HG03066 (cell line): Measurements from ENCODE around the gene EXOSC6.
"Not testable (repeated sequence)": the region's sequence is repeated elsewhere in the genome, so short reads cannot be mapped to it uniquely, and the experiment has no call there.

Experiments used
- ATAC-seq: cut with Tn5 transposase; IDR thresholded peaks from one replicate; pipeline ENCODE4 v1.9.1; 2021; ENCODE audit warnings: low read depth; ENCODE audit not compliant: unreplicated experiment

Gene EXOSC6

DNA sequence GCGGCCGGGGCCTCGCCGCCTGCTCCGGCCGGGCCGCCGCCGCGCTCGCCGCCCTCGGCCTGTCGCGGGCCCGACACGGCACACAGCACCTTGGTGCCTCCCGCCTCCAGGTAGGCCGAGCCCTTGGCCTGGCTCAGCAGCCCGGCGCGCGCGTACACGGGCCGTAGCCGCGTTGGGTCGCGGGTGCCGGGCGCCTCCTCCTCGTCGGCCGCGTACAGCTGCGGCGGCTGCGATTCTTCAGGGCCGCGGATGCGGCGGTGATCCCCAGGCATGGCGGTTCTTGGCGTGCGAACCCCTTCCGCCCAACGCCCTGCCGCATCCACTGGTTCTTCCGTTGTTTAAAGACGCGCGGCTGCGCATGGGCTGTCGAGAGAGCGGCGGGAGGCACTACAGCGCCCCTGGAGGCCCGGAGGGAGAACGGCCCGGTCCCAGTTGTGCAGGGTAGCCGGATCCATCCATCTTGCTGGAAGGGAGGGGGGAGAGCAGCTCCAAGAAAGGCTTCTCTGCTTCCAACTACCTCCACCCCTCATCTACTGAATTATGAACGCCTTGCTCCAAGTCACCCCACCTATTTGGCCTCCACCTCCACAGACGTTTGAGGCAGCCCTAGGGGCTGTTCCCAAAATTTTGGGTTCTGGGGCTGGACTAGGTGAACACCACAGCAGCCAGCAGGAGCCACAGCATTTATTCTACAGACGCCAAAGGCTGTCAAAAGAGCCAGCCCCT, at the start of gene EXOSC6:
EXOSC6 (minus strand) TSS at position 312 of the 726 bp plus-strand sequence; CDS start at position 272, 40 bp downstream.
- peak; percentile 95 for ATAC-seq

GRCh38 chr16:70301121-70301520, 49.4 kb upstream of the EXOSC6 start:
- ATAC-seq, result no peak

GRCh38 chr16:70298988-70299938, 47.5 kb upstream of the EXOSC6 start, which contains the start of gene DDX19B:
Gene DDX19B (plus strand): TSS chr16:70299186. CDS start chr16:70299298, 112 bp downstream.
- ATAC-seq, result peak; percentile 82

GRCh38 chr16:70295634-70296033, 43.9 kb upstream of the EXOSC6 start:
- ATAC-seq, result no peak

- ATAC-seq, result no peak
Measured at GRCh38 chr16:70294385-70295025, 42.8 kb upstream of the EXOSC6 start.

- not testable (repeated sequence) for ATAC-seq
Measured at GRCh38 chr16:70292148-70292547, 40.4 kb upstream of the EXOSC6 start.

- no peak for ATAC-seq
Measured at GRCh38 chr16:70290949-70291519, 39.3 kb upstream of the EXOSC6 start.

- ATAC-seq, result peak; percentile 98
Measured at GRCh38 chr16:70289229-70290094, 37.7 kb upstream of the EXOSC6 start, which contains the start of gene AARS1. Gene AARS1 (minus strand): TSS chr16:70289506. CDS start chr16:70282763, 6,743 bp downstream.

- ATAC-seq, result not testable (repeated sequence)
Measured at GRCh38 chr16:70287304-70287971, 35.7 kb upstream of the EXOSC6 start.

DNA sequence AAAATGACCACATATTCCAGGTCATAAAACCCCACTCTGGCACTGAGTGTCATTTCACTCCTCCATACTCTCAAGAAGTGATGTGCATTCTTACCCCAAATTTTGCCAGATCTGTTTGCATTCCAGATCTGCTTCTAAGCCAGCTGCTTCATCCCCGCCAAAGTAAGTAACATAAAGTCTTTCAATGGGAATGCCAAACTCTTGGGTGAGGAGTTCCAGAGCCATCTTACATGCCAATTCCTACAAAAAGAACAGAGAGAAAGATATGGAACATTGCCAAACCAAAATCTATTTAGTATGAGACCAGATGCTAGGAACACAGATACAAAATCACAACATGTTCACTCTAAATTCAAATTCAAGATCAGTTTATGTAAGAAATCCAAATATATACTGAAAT, 24.7 kb upstream of the EXOSC6 start:
- no peak for ATAC-seq

GRCh38 chr16:70271696-70272095, 20.0 kb upstream of the EXOSC6 start:
- no peak for ATAC-seq

DNA sequence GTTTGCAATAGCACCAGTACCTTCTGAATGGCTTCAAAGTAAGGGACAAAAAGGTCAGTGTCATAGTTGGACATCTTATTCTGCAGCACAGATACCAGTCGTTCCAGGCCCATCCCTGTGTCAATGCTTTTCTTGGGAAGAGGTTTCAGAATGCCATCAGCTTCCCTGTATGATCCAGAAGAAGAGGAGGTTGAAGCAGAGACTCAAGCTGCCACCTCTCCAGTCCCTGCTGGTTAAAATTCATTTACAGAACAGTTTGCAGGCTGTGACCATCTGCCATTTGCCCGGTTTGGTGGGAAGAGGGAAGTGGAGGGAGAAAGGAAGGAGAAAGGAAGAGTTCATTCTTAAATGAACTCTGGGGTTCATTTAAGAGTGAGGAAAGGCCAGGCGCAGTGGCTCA, 18.4 kb upstream of the EXOSC6 start:
- no peak for ATAC-seq

DNA sequence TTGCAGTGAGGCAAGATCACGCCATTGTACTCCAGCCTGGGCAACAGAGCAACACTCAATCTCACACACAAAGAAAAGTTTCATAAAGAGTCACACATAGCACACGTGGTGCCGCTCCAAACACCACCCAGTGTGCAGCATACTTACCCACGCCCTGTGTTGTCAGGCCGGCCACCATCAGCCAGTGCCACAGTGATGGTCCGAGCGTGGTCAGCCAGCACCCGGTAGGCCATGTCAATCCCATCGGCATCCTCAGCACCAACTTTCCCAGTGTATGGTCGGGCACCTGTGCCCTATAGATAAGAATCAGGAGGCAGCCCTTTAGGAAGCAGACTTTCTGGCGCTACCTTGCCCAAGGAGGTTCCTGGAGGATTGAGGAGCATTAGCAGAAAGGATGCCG, 17.7 kb upstream of the EXOSC6 start:
- ATAC-seq, result no peak

DNA sequence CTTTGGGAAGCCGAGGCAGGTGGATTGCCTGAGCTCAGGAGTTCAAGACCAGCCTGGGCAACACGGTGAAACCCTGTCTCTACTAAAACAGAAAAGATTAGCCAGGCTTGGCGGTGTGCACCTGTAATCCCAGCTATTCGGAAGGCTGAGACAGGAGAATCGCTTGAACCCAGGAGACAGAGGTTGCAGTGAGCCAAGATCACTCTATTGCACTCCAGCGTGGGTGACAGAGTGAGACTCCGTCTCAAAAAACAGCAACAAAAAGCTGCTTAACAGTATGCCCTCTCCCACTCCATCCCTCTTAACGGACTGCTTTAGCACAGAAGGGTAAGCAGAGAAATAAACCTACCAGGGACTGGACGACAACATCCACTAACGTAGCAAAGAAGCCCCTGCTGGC, 16.2 kb upstream of the EXOSC6 start:
- not testable (repeated sequence) for ATAC-seq

DNA sequence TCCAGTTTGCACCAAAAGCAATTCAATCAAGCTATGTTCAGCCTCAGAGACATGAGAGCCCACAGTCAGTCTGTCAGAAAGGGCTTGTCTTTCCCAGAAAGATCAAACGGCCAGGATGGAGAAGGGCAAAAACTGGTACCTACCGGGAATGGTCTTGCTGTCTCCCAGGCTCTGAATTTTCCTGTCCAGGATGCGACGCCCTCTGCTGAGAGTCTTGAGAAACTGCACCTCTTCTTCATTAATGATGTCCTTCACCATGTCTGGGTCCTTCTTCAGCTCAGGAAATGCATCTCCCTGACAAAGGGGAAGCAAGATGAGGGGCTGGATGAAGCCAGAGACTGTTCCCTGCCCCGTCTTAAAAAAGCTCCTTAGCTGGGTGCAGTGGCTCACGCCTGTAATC, 15.8 kb upstream of the EXOSC6 start:
- no peak for ATAC-seq

- ATAC-seq, result not testable (repeated sequence)
Measured at GRCh38 chr16:70259903-70260302, 8.2 kb upstream of the EXOSC6 start.

DNA sequence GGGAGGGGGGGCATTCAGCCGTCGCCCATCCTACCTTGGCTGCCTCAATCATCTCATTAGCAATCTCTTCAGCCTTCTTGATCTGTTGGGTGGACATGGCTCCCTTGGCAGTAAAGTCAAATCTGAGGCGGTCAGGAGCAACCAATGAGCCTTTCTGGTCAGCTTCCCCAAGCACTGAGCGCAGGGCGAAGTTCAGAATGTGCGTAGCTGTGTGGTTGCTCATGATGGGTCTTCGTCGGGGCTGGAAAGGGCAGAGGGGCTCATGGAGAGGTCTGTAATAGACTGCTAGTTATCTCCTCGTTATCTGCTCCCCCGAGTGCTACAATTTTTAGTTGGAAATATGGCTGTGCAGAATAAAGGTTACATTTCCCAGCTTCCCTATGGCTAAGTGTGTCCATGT, 7.2 kb upstream of the EXOSC6 start:
- no peak for ATAC-seq

GRCh38 chr16:70258065-70258464, 6.3 kb upstream of the EXOSC6 start:
- no peak for ATAC-seq

DNA sequence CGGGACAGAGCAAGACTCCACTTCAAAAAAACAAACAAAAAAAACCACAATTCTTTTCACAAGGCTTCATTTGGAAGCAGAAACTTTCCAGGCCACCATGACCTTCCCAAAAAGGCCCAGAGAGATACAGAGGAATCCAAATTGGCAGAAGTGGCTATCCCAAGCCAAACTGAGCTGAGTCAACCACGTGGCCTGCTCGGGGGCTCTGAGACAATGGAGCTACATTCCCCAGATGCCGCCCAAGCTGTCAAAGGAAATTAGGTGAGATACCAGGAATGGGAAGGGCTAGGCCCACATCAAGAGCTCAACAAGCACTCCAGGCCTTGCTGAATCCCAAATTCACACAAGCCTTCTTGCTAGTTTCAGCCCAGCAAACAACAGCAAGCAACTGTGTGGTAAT, 5.7 kb upstream of the EXOSC6 start:
- ATAC-seq, result no peak
